OCI-LY7 (cell line): ENCODE measurements around the gene KLHL3. TPM values are rescaled to one million over a fixed set of nuclear protein-coding genes. Genes with fewer than 3 reads are reported as not detected.

Experiments used
- BruUV-seq: library from RNA; stranded (reverse); fragments of 400-500 nt; replicated peaks from 2 replicates; lab custom pipeline; 2021; lab: Mats Ljungman, UMichigan
- CTCF ChIA-PET: fragments of 300-600 bp; sonication (Branson Sonifier 250); formaldehyde crosslinking; loops from one replicate; lab custom pipeline; 2022; ENCODE audit warnings: antibody characterized with exemption; ENCODE audit not compliant: unreplicated experiment; lab: Charles Lee
- POLR2A ChIA-PET: fragments of 300-600 bp; sonication (Branson Sonifier 250); formaldehyde crosslinking; loops from one replicate; lab custom pipeline; 2022; ENCODE audit warnings: antibody characterized with exemption; lab: Charles Lee
- DNase-seq: peaks from one replicate; pipeline ENCODE4 v3.0.0-alpha.2; 2015; ENCODE audit warnings: low spot score
- H2AFZ ChIP-seq: fragments of 200-600 bp; sonication (generic), shearing (Covaris generic); 2 replicates; pipeline ENCODE4 v1.6.1; 2014; ENCODE audit warnings: mild to moderate bottlenecking, antibody characterized with exemption, low read length, moderate library complexity
- H3K27ac ChIP-seq: fragments of 200-600 bp; sonication (generic); 2 replicates; pipeline ENCODE4 v1.5.1; 2014; ENCODE audit warnings: mixed run types, low read depth, mild to moderate bottlenecking, moderate library complexity, low read length, inconsistent platforms; ENCODE audit not compliant: poor library complexity, severe bottlenecking
- H3K36me3 ChIP-seq: fragments of 200-600 bp; sonication (generic); 2 replicates; pipeline ENCODE4 v1.6.1; 2014; ENCODE audit warnings: mild to moderate bottlenecking, antibody characterized with exemption, low read length, moderate library complexity, mixed read lengths; ENCODE audit not compliant: insufficient read depth
- H3K4me1 ChIP-seq: fragments of 200-600 bp; sonication (generic); 2 replicates; pipeline ENCODE4 v1.5.1; 2014; ENCODE audit warnings: mild to moderate bottlenecking, low read length; ENCODE audit not compliant: insufficient read depth, poor library complexity, severe bottlenecking
- H3K4me2 ChIP-seq: fragments of 200-600 bp; sonication (generic); 2 replicates; pipeline ENCODE4 v1.6.1; 2014; ENCODE audit warnings: mild to moderate bottlenecking, low read length
- H3K4me3 ChIP-seq: fragments of 200-600 bp; sonication (generic); 2 replicates; pipeline ENCODE4 v1.5.1; 2014; ENCODE audit warnings: mild to moderate bottlenecking, low read depth, low read length; ENCODE audit not compliant: poor library complexity, severe bottlenecking
- H3K79me2 ChIP-seq: fragments of 200-600 bp; sonication (generic); 2 replicates; pipeline ENCODE4 v1.6.1; 2016; ENCODE audit warnings: low read depth, mild to moderate bottlenecking, low read length, moderate library complexity, mixed read lengths; ENCODE audit not compliant: insufficient read depth
- H3K9me2 ChIP-seq: fragments of 200-600 bp; sonication (generic); 2 replicates; pipeline ENCODE4 v1.6.1; 2016; ENCODE audit warnings: mild to moderate bottlenecking, low read length, mixed read lengths; ENCODE audit not compliant: insufficient read depth
- H3K9me3 ChIP-seq: fragments of 200-600 bp; sonication (generic); 2 replicates; pipeline ENCODE4 v1.6.1; 2014; ENCODE audit warnings: mild to moderate bottlenecking, mixed run types, low read length, mixed read lengths
- H4K20me1 ChIP-seq: fragments of 200-600 bp; sonication (generic); 2 replicates; pipeline ENCODE4 v1.6.1; 2014; ENCODE audit warnings: mild to moderate bottlenecking, antibody characterized with exemption, low read length, moderate library complexity, mixed read lengths; ENCODE audit not compliant: insufficient read depth
- EZH2phosphoT487 ChIP-seq: fragments of 200-600 bp; sonication (generic); IDR thresholded peaks from 2 replicates; pipeline ENCODE4 v1.6.1; 2018; ENCODE audit warnings: low read depth, borderline replicate concordance, mild to moderate bottlenecking, mixed run types, antibody characterized with exemption, low read length, moderate library complexity, mixed read lengths
- intact Hi-C: fragments of 100-400 bp; cut with micrococcal nuclease; formaldehyde crosslinking; loops from one replicate; pipeline ENCODE4 v1.10.0; 2022; ENCODE audit not compliant: unreplicated experiment
- total RNA-seq, 2 experiments: library from RNA; depleted of rRNA in 1 of 2; stranded (reverse); fragments of >200 nt in 1 of 2; shearing (Covaris generic) in 1 of 2; gene quantifications; 2 replicates each; pipeline ENCODE4 v1.2.3, GENCODE V29; 2014 to 2022
- TF ChIP-seq, protein P1 (sequence below): fragments of 200-600 bp; sonication (generic); conservative IDR thresholded peaks from 2 replicates; pipeline ENCODE4 v1.5.1; 2014; ENCODE audit warnings: mild to moderate bottlenecking, antibody characterized with exemption, low read length, moderate library complexity, mixed read lengths

KLHL3 gene
- total RNA-seq, 2 experiments from 2014 or later: 0.28 to 6.2 TPM

DNA sequence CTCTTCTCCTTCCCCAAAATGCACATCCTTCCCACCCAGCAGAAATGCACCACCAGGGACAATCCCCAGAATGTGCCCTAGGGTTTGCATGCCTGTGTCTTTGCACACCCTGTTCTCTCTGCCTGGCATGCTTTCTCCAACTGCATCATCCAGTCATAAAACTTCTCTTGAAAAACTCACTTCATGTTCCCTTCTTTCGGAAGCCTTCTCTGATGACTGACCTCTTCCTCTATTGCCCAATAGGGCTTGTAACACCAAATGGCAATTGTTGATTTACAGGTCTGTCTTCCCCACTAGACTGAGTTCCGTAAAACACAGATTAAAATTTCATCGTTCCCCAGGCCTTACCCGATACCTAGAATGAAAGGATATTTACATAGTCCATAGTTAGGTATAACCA is 153.7 kb downstream of the KLHL3 start:
- intact Hi-C loops: no loop called here
- Histone ChIP-seq H3K4me3 (no peak overlapping the region), H3K27ac (no peak overlapping the region), H3K36me3 (no peaks in the 10 kb centered on the region), H2AFZ (no peak overlapping the region), H3K4me1 (no peaks in the 10 kb centered on the region), H4K20me1 (no peaks in the 10 kb centered on the region), H3K9me2 (no peaks in the 10 kb centered on the region), H3K79me2 (no peaks in the 10 kb centered on the region), H3K4me2 (no peak overlapping the region), H3K9me3 (no peaks in the 10 kb centered on the region)
- POLR2A ChIA-PET: no interaction called here
- no TSS peak for BruUV-seq
- no peak for DNase-seq
- CTCF ChIA-PET: interaction anchor here (0.6 kb wide), 1 partner anchor 46 kb away, joined by 3 read pairs; no protein-coding TSS in a partner anchor
- TF ChIP-seq, protein P1, sequence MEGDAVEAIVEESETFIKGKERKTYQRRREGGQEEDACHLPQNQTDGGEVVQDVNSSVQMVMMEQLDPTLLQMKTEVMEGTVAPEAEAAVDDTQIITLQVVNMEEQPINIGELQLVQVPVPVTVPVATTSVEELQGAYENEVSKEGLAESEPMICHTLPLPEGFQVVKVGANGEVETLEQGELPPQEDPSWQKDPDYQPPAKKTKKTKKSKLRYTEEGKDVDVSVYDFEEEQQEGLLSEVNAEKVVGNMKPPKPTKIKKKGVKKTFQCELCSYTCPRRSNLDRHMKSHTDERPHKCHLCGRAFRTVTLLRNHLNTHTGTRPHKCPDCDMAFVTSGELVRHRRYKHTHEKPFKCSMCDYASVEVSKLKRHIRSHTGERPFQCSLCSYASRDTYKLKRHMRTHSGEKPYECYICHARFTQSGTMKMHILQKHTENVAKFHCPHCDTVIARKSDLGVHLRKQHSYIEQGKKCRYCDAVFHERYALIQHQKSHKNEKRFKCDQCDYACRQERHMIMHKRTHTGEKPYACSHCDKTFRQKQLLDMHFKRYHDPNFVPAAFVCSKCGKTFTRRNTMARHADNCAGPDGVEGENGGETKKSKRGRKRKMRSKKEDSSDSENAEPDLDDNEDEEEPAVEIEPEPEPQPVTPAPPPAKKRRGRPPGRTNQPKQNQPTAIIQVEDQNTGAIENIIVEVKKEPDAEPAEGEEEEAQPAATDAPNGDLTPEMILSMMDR: no peak
- no peak for TF ChIP-seq EZH2phosphoT487

DNA sequence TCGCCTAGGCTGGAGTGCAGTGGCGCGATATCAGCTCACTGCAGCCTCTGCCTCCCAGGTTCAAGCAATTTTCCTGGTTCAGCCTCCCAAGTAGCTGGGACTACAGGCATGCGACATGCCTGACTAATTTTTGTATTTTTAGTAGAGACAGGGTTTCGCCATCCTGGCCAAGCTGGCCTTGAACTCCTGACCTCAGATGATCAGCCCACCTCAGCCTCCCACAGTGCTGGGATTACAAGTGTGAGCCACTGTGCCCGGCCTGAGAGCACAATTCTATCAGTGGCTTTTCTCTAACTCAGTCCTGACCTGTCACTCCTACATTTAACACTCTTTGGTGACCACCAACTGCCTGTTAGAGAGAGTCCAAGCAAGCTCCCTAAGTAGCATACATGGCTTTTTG is 154.1 kb downstream of the KLHL3 start:
- H3K9me2 ChIP-seq: no peaks in the 10 kb centered on the region
- no peaks in the 10 kb centered on the region for H4K20me1 ChIP-seq
- no peaks in the 10 kb centered on the region for H3K79me2 ChIP-seq
- H3K27ac ChIP-seq: no peak overlapping the region
- intact Hi-C loops: no loop called here
- CTCF ChIA-PET: interaction anchor here (0.6 kb wide), 1 partner anchor 46 kb away, joined by 3 read pairs; no protein-coding TSS in a partner anchor
- BruUV-seq: no TSS peak
- H3K4me1 ChIP-seq: no peaks in the 10 kb centered on the region
- H3K9me3 ChIP-seq: no peaks in the 10 kb centered on the region; the same call in 1 of the 2 replicates
- H3K36me3 ChIP-seq: no peaks in the 10 kb centered on the region
- H3K4me2 ChIP-seq: no peak overlapping the region
- TF ChIP-seq EZH2phosphoT487: no peak
- no peak overlapping the region for H3K4me3 ChIP-seq
- no peak overlapping the region for H2AFZ ChIP-seq
- POLR2A ChIA-PET: interaction anchor here (0.8 kb wide), 1 partner anchor 14 kb away, joined by 3 read pairs; no protein-coding TSS in a partner anchor
- DNase-seq: no peak

DNA sequence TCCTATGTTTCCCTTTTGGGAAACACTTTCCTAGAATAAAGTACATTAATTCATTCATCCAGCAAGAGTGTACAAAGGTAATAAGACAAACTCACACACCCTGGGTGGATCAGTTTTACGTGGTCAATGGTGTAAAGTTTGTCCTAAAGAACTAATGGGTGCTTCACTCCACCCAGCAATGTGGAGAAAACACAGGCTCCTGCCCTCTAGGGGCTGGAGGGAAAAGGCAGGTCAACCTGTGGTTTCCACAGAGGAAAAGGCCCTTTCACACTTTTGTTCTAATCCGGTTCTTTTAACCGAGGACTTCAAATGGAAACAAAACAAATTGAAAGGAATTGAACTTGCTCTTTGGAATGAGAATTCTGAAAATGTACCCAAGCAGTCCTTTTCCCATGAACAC is 155.9 kb downstream of the KLHL3 start:
- DNase-seq: no peak
- ChIA-PET CTCF (no interaction called here), POLR2A (interaction anchor here (0.6 kb wide), 1 partner anchor 132 kb away, joined by 3 read pairs; no protein-coding TSS in a partner anchor)
- intact Hi-C loops: no loop called here
- Histone ChIP-seq H3K9me2 (no peaks in the 10 kb centered on the region), H3K4me3 (no peak overlapping the region), H4K20me1 (no peaks in the 10 kb centered on the region), H3K79me2 (no peaks in the 10 kb centered on the region), H3K9me3 (no peaks in the 10 kb centered on the region; the same call in 1 of the 2 replicates), H3K27ac (no peak overlapping the region), H3K36me3 (no peaks in the 10 kb centered on the region), H3K4me2 (no peak overlapping the region), H3K4me1 (no peaks in the 10 kb centered on the region), H2AFZ (no peak overlapping the region)
- TF ChIP-seq, protein P1: peak; percentile 56
- TF ChIP-seq EZH2phosphoT487: no peak
- no TSS peak for BruUV-seq
